ENCODE results near the gene OTUD1.

GRCh38 chr10:23402856-23403255, 36.0 kb upstream of the OTUD1 start:
- TF ChIP-seq SRF (IDR thresholded peaks at IDR 0.05; ENCODE audit: low read depth in 2 of 2, low read length in 2 of 2), result no peak
- TF ChIP-seq EZH2 (IDR thresholded peaks at IDR 0.05; ENCODE audit: borderline replicate concordance, control insufficient read depth, low read depth, low read length), result no peak
- no peak for TF ChIP-seq CTCF (IDR thresholded peaks at IDR 0.05 in 2 of 3, conservative IDR thresholded peaks at IDR 0.05 in 1 of 3; ENCODE audit: control insufficient read depth in 2 of 3, extremely low read depth in 1 of 3, insufficient read depth in 1 of 3, low read depth in 3 of 3, low read length in 3 of 3)
- no peak for TF ChIP-seq MAX (IDR thresholded peaks at IDR 0.05; ENCODE audit: low read depth, low read length)

Measured in GM12878 (cell line).